Fibroblast of lung (primary cell): ENCODE data around the gene KIAA0319L.

Source experiments
- EZH2 ChIP-seq: IDR thresholded peaks from 2 replicates; pipeline ENCODE4 v1.5.1; 2012; ENCODE audit warnings: low read length, control low read depth, mild to moderate bottlenecking; ENCODE audit errors: missing control alignments
- TF ChIP-seq, protein P1 (sequence below), 2 donors: IDR thresholded peaks in 1 of 2; conservative IDR thresholded peaks in 1 of 2; 1 replicate in 1 of 2; 2 replicates in 1 of 2; pipeline ENCODE4 v1.5.1; 2011 to 2012; ENCODE audit warnings: low read length in 2 of 2, control low read depth in 1 of 2, inconsistent platforms in 1 of 2, low read depth in 1 of 2, mild to moderate bottlenecking in 1 of 2

DNA sequence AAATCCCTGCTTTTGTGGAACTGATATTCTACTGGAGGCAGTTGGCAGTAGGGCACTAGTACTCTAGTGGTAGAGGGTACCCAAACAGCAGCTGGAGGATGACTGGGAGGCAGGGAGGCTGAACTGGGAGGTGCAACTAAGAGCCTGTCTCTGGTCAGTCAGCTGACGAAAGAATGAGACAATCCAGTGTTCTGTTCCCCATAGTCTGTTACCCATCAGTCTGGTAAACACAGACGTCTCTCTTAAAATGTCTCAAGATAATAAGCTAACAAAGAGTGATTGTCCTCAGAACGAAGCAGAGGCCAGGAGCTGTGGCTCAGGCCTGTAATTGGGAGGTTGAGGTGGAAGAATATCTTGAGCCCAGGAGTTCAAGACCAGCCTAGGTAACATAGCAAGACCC, 46.3 kb upstream of the KIAA0319L start:
- TF ChIP-seq, protein P1, sequence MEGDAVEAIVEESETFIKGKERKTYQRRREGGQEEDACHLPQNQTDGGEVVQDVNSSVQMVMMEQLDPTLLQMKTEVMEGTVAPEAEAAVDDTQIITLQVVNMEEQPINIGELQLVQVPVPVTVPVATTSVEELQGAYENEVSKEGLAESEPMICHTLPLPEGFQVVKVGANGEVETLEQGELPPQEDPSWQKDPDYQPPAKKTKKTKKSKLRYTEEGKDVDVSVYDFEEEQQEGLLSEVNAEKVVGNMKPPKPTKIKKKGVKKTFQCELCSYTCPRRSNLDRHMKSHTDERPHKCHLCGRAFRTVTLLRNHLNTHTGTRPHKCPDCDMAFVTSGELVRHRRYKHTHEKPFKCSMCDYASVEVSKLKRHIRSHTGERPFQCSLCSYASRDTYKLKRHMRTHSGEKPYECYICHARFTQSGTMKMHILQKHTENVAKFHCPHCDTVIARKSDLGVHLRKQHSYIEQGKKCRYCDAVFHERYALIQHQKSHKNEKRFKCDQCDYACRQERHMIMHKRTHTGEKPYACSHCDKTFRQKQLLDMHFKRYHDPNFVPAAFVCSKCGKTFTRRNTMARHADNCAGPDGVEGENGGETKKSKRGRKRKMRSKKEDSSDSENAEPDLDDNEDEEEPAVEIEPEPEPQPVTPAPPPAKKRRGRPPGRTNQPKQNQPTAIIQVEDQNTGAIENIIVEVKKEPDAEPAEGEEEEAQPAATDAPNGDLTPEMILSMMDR (conservative IDR thresholded peaks at IDR 0.05 in 1 of 2, IDR thresholded peaks at IDR 0.05 in 1 of 2; ENCODE audit: low read depth in 1 of 2, low read length in 2 of 2) = no peak
- no peak for TF ChIP-seq EZH2
